ENCODE measurements around the gene HSPB2. TPM values are rescaled to one million over a fixed set of nuclear protein-coding genes. Genes with fewer than 3 reads are reported as not detected.

HSPB2 gene
- total RNA-seq, 6 experiments from 2014 or later: 0.20 to 0.49 TPM; not detected in 4

DNA sequence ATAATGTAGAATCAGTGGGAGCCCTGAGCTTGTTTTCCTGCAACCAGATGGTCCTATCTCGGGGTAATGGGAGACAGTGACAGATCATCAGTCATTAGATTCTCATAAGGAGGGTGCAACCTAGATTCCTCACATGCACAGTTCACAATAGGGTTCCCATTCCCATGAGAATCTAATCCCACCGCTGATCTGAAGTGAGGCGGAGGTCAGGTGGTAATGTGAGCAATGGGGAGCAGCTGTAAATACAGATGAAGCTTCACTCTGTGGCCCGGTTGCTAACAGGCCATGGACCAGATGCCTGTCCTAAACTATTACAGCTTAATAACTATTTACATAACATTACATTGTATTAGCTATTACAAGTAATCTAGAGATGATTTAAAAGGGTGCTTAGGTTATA, 41.6 kb downstream of the HSPB2 start:
- Histone ChIP-seq H3K27me3 (no peaks in the 10 kb centered on the region), H3K4me3 (no peak overlapping the region), H3K27ac (no peak overlapping the region), H3K4me1 (no peaks in the 10 kb centered on the region), H3K36me3 (no peaks in the 10 kb centered on the region), H3K9me3 (no peaks in the 10 kb centered on the region)
- intact Hi-C loops (cut with DNase I): no loop called here
- TF ChIP-seq, protein P1, sequence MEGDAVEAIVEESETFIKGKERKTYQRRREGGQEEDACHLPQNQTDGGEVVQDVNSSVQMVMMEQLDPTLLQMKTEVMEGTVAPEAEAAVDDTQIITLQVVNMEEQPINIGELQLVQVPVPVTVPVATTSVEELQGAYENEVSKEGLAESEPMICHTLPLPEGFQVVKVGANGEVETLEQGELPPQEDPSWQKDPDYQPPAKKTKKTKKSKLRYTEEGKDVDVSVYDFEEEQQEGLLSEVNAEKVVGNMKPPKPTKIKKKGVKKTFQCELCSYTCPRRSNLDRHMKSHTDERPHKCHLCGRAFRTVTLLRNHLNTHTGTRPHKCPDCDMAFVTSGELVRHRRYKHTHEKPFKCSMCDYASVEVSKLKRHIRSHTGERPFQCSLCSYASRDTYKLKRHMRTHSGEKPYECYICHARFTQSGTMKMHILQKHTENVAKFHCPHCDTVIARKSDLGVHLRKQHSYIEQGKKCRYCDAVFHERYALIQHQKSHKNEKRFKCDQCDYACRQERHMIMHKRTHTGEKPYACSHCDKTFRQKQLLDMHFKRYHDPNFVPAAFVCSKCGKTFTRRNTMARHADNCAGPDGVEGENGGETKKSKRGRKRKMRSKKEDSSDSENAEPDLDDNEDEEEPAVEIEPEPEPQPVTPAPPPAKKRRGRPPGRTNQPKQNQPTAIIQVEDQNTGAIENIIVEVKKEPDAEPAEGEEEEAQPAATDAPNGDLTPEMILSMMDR (IDR thresholded peaks at IDR 0.05): no peak
- no peak for TF ChIP-seq POLR2A (IDR thresholded peaks at IDR 0.05)
- no peak for DNase-seq
- ATAC-seq: no peak
- WGBS (ENCODE audit: insufficient coverage, low coverage, low lambda C conversion rate, missing lambda C conversion rate): 88% methylated on average over 4 of the region's 4 CpGs

DNA sequence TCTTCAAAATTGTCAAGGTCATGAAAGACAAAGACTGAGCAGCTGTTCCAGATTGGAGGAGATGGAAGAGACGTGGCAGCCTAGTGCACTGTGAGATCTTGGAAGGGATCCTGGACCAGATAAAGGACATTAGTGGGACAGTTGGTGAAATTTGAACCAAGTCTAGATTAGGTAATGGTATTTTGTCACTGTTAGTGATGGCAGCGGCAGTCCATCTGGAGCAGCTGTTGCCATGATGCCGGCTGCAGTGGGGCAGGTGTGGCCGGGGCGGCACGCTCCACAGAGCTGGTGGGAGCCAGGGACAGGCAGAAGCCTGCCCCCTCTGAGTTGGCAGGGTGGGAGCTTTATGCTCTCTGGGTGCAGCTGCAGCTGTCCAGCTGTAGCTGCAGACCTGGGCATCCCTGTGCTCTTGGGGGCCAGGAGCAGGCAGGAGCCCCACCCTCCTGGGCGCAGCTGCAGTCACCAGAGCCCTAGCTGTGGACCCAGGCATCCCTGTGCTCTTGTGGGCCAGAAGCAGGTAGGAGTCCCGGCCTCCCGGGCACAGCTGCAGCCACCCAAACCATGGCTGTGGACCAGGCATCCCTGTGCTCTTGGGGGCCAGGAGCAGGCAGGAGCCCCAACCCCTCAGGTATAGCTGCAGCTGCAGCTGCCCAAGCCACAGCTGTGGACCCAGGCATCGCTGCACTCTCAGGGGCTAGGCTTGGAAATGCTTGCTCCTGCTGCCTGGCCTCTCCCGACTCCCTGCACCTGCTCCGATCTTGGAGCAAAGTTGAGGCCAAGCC, 45.3 kb downstream of the HSPB2 start:
- Histone ChIP-seq H3K27ac (no peak overlapping the region), H3K4me3 (no peak overlapping the region), H3K27me3 (no peaks in the 10 kb centered on the region), H3K4me1 (peaks cover 0 to 19% (median 7%) of the 10 kb centered on the region in 4 donors), H3K9me3 (no peaks in the 10 kb centered on the region), H3K36me3 (no peaks in the 10 kb centered on the region)
- TF ChIP-seq, protein P1 (IDR thresholded peaks at IDR 0.05): no peak
- no peak for TF ChIP-seq POLR2A (IDR thresholded peaks at IDR 0.05)
- ATAC-seq (peak in 2 of 4 donors; percentile 31 to 51), DNase-seq (no peak)
- WGBS (ENCODE audit: insufficient coverage, low coverage, low lambda C conversion rate, missing lambda C conversion rate): 69% methylated on average over 2 of the region's 12 CpGs
- intact Hi-C loops (cut with DNase I): no loop called here

DNA sequence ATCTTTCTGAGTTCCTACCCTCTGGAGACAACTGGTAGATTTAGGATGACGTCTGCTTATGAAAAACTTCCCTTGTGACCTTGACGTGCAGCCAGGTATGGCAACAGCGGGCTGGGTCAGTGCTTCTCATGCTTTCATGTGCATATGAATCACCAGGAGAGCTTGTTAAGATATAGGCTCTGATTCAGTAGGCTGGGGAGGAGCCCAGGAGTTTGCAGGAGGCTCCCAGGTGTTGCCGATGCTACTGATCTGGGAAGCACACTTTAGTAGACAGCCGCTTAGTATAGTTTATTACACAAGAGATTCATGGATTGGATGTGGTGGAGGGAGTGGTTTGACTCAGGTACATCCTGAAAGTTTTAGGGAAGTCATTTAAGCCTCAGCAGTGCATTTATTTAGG, 48.4 kb downstream of the HSPB2 start:
- Histone ChIP-seq H3K27me3 (no peaks in the 10 kb centered on the region), H3K4me3 (no peak overlapping the region), H3K36me3 (no peaks in the 10 kb centered on the region), H3K27ac (peak overlapping the region in 1 of 3 donors; percentile 81), H3K4me1 (peaks cover 0 to 19% (median 7%) of the 10 kb centered on the region in 4 donors), H3K9me3 (no peaks in the 10 kb centered on the region)
- TF ChIP-seq, protein P1 (IDR thresholded peaks at IDR 0.05): no peak
- TF ChIP-seq POLR2A (IDR thresholded peaks at IDR 0.05): no peak
- intact Hi-C loops (cut with DNase I): no loop called here
- WGBS (ENCODE audit: insufficient coverage, low coverage, low lambda C conversion rate, missing lambda C conversion rate): 38% methylated on average over 5 of the region's 5 CpGs
- DNase-seq (peak in 1 of 3 donors; percentile 45), ATAC-seq (peak; percentile 58 to 94 (median 68))

DNA sequence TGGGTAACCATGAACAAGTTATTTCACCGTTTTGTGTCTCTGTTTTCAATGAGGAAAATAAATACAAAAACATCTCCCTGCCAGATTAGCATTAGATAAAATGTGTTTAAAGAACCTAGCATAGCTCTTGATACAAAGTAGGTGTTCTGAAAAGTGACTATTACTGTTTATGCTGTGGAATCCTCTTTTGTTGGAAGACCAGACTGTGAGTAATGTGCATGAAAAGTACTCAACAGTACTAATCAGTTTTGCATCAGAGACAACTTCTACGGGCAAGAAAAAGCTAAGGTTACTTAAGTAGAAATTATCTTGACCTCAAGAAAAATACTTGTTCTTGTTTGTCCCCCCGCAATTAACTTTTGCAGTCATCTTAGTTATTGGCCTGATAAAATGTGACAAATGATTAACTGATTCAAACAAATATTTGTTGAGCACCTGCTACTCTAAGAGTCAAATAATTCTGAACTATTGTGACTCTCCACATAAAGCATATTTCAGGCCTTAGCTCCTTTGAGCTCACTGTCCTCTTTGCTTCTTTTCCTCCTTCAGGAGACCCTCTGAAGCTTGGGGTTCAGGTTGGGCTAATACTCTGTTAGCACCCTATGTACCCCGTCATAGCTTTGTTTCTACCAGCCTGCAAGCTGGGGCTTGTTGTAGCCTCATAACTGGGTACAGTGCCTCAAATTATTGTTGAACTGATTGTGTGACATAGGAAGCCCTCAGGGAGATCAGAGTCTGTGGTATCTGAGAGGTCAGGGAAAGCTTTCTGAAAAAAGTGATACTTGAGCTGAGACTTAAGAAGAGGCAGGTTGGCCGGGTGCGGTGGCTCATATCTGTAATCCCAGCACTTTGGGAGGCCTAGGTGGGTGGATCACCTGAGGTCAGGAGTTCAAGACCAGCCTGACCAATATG, 49.1 kb downstream of the HSPB2 start:
- 59% methylated on average over 5 of the region's 6 CpGs for WGBS (ENCODE audit: insufficient coverage, low coverage, low lambda C conversion rate, missing lambda C conversion rate)
- ATAC-seq: peak; percentile 32 to 72 (median 57)
- no peak overlapping the region for H3K4me3 ChIP-seq
- TF ChIP-seq POLR2A (IDR thresholded peaks at IDR 0.05): no peak
- TF ChIP-seq, protein P1 (IDR thresholded peaks at IDR 0.05): no peak
- H3K27ac ChIP-seq: peak overlapping the region in 2 of 3 donors; percentile 1 to 81
- no peaks in the 10 kb centered on the region for H3K9me3 ChIP-seq
- H3K36me3 ChIP-seq: no peaks in the 10 kb centered on the region
- no peaks in the 10 kb centered on the region for H3K27me3 ChIP-seq
- no peak for DNase-seq
- peaks cover 0 to 19% (median 7%) of the 10 kb centered on the region in 4 donors for H3K4me1 ChIP-seq
- intact Hi-C loops (cut with DNase I): no loop called here

Small RNA genes lying within 50 kb of the gene (small RNA-seq; reads per million reads assigned to genes)
- gene C11orf52: 0 reads per million in 2 experiments
- gene GNG5P3: 0 reads per million in 2 experiments
- 0 reads per million in 2 experiments for gene RNA5SP351
- 0 reads per million in 2 experiments for gene RPL37AP8

Other genes with a start within 250 kb of the HSPB2 start
- 100 to 1,000 TPM in 1 of 6 experiments, 10 to 100 TPM in 5; 44.5 to 150 (median 59.6) TPM for gene PPP2R1B, start 146.3 kb upstream of the HSPB2 start, total RNA-seq
- gene ALG9, start 41.2 kb upstream of the HSPB2 start, total RNA-seq: 10 to 100 TPM; 15.0 to 20.8 (median 18.2) TPM
- 1 to 10 TPM in 4 of 6 experiments, under 1 TPM in 2; 0.90 to 1.3 (median 1.1) TPM for gene FDXACB1, start 33.6 kb upstream of the HSPB2 start, total RNA-seq
- 10 to 100 TPM; 10.6 to 22.9 (median 15.7) TPM for gene CFAP68, start 33.2 kb upstream of the HSPB2 start, total RNA-seq
- 10 to 100 TPM in 2 of 6 experiments, 1 to 10 TPM in 4; 3.6 to 10.5 (median 6.7) TPM for gene CRYAB, start 964 bp upstream of the HSPB2 start, total RNA-seq
- gene C11orf52, start 6.2 kb downstream of the HSPB2 start, total RNA-seq: 10 to 100 TPM in 4 of 6 experiments, 1 to 10 TPM in 2; 6.4 to 12.6 (median 10.3) TPM
- gene DIXDC1, start 24.6 kb downstream of the HSPB2 start, total RNA-seq: 10 to 100 TPM in 1 of 6 experiments, 1 to 10 TPM in 5; 4.5 to 10.4 (median 8.0) TPM
- gene DLAT, start 112.7 kb downstream of the HSPB2 start, total RNA-seq: 10 to 100 TPM; 10.8 to 37.4 (median 23.3) TPM
- under 1 TPM; 0.37 to 0.80 (median 0.37) TPM for gene PIH1D2, start 161.3 kb downstream of the HSPB2 start, total RNA-seq
- gene NKAPD1, start 161.6 kb downstream of the HSPB2 start, total RNA-seq: 1 to 10 TPM; 4.7 to 7.7 (median 6.0) TPM
- gene TIMM8B, start 174.0 kb downstream of the HSPB2 start, total RNA-seq: 10 to 100 TPM; 27.9 to 36.6 (median 31.4) TPM
- gene SDHD, start 174.1 kb downstream of the HSPB2 start, total RNA-seq: 100 to 1,000 TPM; 114 to 191 (median 130) TPM